NCI-H128 (cell line): Measurements from ENCODE around the gene TNS1.

Source experiments
- DNase-seq: peaks from one replicate; lab custom pipeline; 2025; ENCODE audit not compliant: unreplicated experiment; lab: John Stamatoyannopoulos, UW

Gene TNS1

DNA sequence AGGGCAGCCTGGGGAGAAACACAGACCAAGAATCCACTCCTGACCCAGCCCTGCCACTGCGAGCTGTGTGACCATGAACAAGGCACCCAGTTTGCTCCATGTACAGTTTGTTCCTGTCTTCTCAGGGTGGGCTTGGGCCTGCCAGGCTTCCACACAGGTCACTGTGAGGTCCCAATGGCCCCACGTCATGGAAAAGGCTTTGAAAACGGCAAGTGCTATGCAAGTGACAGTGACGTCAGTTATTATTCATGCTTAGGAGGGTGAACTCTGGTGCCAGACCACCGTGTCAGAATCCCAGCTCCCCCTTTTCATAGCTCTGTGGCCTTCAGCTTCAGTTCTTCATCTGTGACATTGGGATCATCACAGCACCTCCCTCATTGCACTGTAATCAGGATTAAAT, 87.1 kb downstream of the TNS1 start:
- DNase-seq = no peak

DNA sequence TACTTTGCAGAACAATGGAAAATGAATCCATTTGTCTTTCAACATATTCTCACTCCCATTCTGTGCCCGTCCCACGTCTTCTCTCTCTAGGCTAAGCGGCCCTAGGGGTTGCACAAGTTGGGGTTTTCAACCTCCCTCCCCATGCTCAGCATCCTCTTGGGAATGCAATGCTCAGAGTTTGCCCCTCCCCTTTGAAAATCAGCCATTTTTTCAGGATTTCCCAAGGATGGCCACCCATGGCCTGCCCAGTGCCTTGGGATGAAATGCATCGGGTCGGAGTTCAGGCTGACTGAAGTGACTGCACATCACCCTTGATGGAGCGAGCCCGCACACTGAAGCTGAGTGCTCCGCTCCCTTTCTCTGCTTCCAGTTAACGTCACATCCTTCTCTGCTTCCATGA, 87.9 kb downstream of the TNS1 start:
- DNase-seq = no peak

DNA sequence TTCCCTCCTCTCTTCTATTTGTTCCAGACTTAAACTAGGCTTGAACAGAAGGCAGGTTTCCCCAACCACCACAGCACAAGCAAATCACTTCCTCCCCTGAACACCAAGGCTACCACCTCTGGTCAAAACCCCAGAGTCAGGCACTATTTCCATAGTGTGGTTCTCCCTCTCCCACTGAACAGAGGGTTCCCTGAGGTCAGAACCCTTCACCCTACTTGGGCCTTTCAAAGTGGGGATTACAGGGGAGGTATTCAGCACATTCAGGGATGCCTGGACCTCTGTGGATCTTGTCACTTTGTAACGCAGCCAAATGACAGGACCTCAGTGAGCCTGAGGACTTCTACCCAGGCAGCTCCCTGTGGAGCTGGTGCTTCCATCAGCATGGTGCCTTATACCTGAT, 88.7 kb downstream of the TNS1 start:
- no peak for DNase-seq

DNA sequence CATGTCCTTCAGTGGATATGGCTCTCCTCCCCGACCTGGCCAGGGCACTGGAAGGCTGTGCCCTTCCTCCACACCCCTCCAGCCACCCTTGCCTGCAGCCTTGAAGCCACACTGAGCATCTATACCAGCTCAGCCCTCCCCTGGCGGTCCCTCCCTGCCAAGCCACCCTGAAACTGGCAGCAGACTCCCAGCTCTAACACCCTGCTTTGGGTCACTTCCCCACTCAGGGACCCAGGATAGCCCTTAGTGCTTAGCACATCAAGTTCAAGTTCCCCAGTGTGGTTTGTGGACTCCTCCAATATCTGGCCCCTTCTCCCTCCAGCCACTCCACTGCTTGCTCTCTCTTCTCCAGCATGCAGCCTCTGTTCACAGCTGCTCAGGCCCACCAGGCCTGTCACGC, 89.4 kb downstream of the TNS1 start:
- DNase-seq = no peak

DNA sequence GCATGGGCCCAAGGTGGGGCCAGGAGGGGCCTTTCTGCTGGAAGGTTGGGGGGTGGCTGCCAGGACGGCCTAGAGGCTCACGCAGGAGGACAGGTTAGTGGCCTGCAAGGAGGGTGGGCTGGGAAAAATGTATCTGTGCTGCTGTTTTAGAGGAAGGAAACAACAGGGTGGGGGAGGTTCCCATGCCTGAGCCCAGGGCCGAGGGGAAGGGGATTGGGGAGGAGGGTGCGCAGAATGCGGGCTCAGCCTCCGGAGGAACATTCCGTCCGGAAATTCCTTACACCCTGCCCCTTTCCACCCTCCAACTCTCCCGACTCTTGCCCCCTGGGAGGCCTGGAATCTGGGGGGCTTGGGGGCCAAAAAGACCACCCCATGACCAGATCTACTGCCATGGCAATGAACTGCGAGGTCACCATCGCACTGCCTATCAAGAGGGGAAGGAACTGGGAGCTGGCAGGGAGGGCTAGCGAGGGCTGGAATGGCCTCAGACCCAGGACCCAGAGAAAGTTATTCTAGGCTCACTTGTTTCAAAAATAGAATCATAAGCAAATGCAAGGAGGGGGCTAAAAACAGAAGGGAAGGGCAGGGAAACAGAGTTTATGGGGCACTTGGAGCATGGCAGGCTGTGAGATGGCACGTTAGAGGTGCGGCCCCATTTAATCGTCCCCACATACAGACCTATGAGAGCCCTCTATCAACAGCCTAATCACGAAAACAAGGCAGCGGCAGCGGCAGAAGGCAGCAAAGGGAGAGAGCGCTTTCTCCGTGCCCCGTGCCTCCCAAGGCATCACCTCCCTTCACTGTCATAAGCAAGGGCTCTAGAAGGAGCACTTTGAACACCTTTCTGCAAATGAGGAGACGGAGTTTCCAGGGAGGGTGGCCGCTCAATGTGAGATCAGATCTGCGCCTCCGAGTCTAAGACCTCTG, 90.4 kb downstream of the TNS1 start:
- no peak for DNase-seq

DNA sequence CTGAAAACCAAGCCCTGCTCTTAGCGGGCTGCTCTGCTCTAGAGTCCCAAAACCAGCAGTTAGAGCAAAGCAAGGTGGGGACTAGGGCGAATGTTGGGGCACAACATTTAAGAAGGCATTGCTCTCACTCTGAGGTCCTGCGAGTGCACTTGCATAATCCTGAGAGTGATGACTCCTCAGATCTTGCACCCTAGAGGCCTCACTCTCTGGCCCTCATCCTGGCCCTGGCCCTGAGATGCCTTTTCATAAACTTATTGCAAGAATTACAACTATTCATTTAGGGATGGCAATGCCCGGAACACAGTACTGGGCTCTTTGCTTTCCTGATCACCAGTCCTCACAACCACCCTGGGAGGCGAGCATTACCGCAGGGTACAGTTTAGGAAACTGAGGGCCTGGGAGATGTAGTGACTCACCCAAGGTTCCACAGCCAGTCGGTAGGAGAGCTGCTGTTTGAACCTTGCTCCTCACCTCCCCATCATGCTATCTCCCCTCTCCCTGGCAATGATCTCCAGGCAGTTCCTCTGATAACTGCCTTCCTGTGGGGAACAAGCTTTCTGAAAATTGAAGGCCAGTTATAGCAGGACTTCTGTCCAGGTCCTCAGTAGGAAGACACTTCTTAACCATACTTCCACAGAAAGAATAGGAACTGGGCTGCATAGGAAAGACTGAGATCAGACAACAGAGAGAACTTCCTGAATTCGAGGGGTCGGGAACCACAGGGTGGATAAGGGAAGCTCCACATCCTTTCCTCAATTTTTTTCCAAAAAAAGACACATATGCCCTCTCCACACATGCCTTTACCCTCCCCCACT, 91.3 kb downstream of the TNS1 start:
- DNase-seq = no peak

DNA sequence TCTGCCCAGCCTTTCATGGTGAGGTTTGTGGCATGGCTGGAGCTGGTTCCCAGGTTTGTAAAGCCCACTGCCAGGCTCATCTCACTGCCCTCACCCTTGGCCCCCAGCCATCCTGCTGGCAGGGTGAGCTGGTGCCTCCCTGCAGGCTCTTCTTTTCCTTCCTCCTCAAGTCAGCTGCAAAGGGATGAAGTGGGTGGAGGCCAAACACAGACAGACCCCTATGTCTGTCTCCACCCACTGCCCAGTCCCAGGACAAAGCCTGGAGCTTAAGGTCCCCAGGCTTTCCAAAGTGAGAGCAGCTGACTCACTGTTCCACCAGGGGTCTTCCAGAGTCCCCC, 92.0 kb downstream of the TNS1 start:
- no peak for DNase-seq

DNA sequence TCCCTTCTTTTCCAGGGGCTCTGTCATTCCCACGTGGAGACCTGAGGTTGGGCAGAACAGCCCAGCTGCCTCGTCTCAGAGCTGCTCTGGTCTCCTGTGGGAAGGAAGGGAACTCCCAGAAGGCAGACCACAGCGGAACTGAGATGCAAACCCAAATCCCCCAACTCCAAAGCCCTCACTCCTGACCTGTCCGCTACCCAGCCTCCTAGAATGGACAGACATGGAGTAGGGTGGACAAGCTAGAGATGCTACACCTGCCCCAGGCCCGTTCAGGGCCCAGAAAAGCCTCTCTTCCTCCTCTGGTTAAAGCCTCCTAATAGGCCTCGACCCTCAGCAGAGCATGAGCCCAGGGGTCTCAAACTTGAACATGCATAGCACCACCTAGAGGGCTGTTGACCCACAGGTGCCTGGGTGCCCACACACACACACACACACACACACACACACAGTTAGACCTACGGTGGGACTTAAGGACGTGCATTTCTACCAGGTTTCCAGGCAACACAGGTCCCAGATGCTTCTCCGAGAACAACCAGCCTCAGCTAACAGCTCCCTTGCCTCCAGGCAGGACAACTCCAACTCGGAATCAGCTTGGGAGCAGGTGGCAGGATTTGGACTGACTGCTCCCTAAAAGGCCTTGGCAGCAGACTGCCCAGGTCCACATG, 93.5 kb downstream of the TNS1 start:
- no peak for DNase-seq

DNA sequence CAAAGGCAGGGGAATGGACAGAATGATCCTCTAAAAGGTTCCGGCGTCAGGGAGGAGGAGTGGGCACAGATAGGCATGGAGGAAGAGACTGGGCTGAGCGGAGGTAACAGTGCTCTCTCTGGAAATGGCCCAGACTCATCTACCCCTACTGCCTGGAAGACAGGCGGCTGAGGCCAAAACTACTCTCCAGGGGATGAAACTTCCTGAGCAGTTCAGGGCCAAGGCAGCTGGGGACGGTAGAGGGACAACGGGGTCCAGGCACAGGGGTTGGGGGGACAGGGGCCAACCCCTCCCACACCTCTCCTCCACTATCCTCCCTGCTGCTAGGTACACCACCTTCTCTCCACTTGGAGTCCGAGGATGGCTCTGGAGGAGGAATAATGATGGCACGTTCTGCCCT, 94.3 kb downstream of the TNS1 start:
- no peak for DNase-seq

DNA sequence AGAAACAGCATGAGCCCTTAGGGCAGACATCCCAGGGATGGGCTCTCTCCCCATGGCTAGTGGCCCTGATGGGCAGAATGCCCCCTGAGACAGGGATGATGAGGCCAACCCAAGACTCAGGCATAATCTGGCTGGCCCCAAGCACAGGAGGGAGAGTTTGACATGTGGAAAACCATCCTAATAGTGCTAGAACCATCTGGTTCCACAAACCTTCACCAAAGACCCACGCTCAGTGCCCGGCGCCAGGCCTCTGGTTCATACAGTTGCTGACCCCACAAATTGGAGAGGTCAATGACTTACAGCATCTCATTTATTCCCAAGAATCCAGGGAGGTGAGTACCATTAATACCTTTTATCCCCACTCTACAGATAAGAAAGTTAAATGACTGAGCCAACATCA, 95.5 kb downstream of the TNS1 start:
- DNase-seq = no peak

DNA sequence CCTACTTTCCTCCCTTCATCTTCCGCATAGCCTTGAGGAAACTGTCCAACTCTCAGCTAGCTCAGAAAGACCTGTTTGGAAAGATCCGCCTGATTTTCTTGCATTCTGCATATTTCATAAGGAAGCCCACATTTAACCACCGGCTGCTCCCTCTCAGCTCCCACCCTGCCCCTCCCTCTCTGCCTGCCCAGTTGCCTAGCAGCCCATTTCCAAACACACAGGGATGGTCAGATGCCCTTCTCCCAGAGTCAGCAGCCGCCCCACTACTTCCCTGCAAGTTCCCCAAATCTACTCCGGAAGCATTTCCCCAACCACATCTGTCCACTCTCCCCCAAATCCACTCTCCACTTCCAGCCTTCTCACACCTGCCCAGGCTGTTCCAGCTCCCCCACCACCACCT, 96.0 kb downstream of the TNS1 start:
- no peak for DNase-seq

DNA sequence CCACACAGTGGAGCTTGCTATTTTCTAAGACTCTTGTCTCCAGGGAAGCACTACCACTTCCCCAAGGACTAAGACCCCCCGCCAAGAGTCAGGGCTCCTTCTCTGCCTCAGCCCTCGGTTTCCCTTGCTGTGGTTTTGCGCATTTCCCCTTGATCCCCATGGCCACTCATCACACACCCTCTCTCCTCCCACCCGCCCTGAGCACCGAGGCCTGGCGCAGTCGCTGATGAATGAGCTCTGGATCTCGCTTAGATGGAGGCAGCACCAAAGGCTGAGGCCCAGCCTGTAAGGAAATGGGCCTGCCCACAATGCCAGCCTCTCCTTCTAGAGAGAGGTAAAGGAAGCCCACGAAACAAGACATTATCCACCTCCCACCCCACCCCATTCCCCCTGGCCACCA, 96.9 kb downstream of the TNS1 start:
- no peak for DNase-seq

DNA sequence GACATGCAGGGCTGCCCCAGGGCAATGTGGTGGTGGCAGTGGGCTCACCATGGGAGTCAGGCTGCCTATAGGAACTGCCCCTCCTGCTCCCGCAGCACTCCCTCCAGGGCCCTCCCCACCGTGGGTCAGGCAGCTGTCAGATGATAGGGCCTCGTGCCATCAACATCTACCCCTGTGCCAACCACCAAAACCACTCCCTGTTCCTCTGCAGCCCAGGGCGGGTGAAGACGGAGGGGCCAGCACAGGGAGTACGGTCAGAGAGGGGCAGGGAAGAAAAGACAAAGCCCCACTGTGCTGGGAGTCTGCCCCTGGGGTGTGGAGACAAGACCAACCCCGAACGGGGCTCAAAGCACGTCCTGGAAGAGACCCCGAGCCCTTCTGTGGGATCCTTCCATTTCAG, 97.4 kb downstream of the TNS1 start:
- no peak for DNase-seq

DNA sequence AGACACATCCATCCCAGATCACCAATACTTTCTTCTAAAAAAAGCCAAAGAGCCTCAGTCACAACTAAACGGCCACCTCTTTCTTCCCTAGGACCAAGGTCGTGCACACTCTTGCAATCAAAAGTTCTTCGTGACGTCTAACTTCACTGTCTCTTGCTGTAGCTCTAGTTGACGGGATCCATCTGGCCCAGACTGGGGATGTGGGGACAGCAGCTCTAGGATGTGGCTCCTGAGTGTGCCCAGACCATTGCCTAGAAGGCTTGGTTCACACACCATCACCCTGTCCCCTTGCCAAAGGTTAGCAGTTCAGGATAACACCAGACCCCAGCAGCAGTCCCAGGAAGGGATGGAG, 98.2 kb downstream of the TNS1 start:
- no peak for DNase-seq

DNA sequence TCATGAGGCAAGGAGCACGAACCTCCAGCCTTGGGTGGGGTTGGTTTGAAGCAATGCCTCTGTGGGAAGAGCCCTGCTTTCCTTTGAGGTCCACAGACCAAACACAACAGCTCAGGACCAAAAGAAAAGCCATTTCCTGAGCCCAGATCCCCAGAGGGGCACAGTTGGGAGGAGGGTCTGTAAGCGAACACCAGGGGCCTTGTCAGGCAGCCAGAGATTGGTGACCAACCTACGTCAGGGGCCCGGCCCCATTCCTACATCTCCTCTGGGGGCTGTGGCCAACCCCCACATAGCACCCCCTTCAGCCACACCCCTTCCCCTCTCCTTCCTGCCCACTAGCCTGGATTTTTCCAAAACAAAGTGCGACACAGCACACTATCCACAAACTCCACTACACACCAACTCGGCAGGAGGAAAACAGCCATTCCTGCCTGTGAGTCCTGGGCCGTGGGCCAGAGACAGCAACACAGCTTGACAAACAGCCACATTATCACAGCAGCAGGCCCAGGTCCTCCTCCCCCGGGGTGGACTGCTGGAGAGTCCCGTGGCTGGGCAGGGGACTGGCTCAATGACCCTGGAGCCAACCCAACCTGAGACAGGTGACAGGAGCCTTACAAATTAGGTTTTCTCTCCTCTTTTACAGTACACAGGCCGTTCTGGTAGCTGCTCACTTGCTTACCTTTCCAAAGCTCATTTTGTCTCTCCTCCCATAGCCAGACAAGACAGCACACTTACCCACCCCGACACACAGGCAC, 98.8 kb downstream of the TNS1 start:
- DNase-seq = no peak

DNA sequence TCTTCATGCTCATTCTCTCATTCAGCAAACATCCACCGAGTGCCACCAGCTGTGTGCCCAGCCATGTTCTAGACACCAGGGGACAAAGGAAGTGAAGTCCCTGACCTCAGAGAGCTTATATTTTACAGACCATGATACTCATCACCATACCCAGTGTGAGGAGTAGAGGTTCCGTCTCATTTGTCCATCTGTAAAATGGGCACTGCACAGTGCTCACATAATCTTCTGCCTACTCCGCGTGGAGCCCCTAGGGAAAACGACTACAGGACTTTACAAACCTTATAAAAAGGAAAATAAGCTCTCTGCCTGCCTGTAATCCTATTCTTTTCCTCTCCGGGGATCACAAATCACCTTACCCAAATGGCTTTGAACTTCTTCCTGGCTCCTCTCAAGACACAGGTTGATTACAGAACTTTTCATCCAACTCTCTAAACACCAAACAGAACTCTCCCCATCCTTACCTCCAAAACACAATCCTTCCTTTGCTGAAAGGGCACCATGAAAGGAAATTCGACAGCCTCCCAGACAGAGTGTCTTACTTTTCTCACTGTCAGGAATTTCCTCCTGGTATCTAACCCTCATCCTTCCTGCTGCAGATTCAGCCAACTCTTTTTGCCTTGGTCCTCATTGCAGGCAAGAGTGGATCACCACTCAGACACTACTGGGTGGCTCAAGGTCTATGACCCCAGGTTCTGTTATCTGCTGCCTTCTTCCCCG, 99.5 kb downstream of the TNS1 start:
- no peak for DNase-seq

DNA sequence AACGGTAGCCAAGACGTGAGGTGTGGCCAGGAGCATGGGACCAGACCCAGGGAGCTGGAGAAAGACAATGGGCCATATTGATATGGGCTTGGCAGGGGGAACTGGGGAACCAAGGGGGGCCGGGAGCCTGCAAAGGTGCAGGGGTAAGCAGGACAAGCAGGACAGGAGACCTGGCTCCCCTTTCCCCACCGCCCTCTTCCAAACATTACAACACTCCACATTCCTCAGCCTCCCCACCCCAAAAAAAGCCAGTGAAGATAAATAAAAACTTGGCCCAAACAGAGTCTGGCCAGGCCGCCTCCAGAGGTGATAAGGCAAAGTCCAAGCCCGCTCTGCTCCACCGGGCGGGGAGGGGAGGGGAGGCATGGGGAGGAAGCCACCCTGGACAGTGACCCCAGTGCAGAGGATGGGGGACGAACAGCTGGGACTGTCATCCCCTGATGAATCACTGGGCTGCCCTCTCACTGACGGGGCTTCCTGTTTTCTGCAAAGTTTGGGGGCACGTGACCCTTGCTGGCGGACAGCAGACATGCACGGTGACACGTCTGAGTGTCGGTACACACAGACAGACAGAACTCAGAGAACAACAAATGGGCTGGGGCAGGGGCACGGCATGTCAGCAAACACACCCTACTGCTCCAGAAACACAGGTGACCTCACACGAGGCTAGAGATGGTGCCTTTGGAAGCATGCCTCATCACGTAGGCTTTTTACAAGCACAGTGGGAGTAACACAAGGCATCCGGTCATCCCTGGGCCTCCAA, 100.2 kb downstream of the TNS1 start:
- no peak for DNase-seq

DNA sequence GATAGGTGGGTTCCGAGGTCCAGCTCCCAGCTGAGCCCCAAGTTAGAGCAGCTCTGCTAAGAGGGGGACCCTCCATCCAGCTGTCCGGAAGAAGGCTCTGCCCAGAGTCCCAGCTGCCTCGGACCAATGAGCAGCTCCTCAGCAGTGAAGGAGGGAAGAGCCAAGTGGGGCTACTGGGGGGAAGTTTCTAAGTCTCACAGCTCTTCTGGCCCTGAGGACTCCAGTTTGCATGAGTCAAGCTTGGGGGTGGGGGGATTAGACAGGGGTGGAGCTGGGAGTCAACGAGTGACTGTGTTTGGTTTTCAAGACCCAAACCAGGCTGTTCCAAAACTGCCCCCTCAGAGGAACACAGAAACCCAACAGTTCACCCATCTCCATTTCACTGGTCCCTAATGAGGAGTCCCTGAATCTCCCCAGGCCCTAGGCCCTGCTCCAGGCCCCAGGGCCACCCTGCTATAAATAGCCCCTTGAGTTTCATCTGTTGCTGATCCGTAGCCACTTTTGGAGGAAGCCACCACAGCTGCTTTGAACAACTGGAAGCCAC, 100.9 kb downstream of the TNS1 start:
- no peak for DNase-seq

DNA sequence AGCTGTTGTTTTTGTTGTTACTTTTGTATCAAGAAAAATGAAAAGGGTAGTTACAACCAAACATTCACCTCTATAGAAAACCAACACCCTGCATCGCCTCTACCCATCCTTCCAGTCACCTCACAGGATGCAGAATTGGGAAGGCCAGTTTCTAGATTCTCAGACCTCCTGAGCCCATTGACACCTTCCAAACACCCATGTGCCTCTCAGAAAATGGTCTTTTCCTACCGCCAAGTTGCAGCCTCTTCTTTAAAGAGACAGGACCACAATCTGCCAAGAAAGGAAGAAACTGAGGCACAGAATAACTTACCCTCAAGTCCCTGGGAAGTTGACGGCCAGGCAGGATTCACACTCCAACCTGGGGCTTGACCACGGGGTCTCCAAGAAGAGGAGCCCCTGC, 101.4 kb downstream of the TNS1 start:
- no peak for DNase-seq
